SK-N-MC (cell line): ENCODE results near the gene TWNK.

Experiments
- EZH2 ChIP-seq: fragments of 200-600 bp; sonication (generic); IDR thresholded peaks from one replicate; pipeline ENCODE4 v1.6.1; 2017; ENCODE audit warnings: antibody characterized with exemption
- FOXP2 ChIP-seq: optimal IDR thresholded peaks from 2 replicates; pipeline ENCODE3; 2011; ENCODE audit warnings: mild to moderate bottlenecking, moderate library complexity; ENCODE audit not compliant: insufficient read depth; ENCODE audit errors: extremely low read length, control extremely low read depth
- POLR2AphosphoS5 ChIP-seq: IDR thresholded peaks from 2 replicates; pipeline ENCODE4 v1.6.1; 2012; ENCODE audit warnings: mild to moderate bottlenecking, low read depth, low read length, borderline replicate concordance

DNA sequence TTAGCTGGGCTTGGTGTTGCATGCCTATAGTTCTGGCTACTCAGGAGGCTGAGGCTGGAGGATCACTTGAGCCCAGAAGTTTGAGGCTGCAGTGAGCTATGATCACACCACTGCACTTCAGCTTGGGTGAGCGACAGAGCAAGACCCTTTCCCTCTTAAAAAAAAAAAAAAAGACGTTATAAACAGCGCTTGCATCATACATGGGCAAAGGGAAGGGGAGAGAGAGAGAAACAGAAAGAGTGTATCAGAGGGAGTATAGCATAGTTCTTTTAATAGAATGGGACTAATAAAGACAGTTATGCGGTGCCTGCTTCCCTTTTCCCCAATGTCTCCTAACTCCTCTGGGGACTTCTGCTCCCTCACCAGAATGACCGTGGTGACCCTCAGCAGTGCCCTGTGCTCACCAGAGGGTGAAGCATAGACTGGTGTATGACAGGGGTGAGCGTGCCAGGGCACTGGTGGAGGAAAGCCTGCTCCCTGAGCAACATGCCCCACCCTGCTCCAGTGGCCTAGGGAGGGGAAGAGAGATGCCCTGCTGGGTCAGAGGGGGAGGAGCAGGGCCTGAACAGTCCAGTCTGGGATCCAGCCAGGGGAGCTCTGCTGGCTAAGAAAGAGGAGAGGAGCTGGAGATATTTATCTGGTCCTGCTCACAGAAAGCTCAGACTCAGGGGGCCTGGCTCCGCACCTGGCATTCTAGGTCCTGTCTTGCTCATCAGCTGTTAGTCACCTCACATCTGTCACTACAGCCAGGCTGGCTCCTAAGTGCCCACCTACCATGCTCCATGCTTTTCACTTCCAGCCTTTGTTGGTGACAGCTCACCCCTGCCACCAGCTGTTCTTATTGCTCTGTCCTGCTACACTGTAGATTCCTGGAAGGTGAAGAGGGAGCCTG, 41.3 kb downstream of the TWNK start:
- TF ChIP-seq POLR2AphosphoS5 (no peak), EZH2 (no peak), FOXP2 (no peak)
